SKM-1 (cell line): ENCODE results near the gene VWC2L.

Source experiments
- DNase-seq: peaks from one replicate; lab custom pipeline; 2025; ENCODE audit not compliant: unreplicated experiment; lab: John Stamatoyannopoulos, UW

VWC2L gene

DNA sequence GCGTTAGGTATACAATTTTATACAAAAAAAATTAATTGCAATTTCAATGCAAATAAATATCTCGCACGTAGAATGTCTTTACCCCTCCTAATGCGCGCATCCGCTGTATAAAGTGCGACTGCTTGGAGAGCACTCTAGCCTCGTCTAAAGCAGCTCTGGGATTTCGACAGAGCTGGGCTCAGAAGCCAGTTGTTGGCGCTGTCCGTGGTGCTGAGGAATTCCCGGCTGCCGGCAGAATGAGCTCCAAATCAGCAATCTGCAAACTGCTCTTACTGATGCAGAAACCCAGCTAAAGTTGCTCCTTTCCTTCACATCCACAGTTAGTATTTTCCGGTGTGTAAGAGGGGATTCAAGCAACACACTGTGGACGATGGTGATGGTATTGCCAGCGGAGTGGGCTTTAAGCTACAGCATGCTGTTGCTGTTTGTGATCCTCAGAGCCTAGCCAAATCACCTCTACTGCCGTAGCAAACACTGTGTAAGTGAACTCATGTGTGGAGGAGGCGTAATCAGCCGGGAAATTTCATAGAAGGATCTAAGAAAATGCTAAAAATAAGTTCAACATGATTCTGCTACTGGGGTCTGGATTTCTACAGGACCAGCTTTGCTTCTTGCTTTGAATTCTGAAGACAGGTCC is at the start of gene VWC2L:
VWC2L (plus strand) TSS at position 137 of the 637 bp plus-strand sequence. CDS start 3,140 bp downstream, outside the sequence.
- no peak for DNase-seq

DNA sequence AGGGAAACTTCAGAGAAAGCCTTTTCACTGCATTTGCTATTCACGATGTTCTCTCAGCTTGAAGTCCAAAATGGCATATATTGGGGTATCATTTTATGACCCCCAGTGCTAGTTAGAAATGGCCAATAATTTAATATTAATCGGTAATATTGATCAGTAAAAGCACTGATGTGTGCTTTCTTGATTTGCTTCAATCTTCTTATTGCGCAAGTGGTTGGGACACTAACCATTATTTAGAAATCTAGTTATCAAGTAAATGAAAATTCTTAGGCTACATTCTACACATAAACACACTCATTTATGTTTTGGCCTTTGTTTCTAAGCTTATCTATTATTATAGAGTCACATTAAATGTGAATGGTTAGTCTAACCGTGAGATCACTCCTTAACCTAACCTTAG is 49.7 kb upstream of the VWC2L start:
- no peak for DNase-seq

DNA sequence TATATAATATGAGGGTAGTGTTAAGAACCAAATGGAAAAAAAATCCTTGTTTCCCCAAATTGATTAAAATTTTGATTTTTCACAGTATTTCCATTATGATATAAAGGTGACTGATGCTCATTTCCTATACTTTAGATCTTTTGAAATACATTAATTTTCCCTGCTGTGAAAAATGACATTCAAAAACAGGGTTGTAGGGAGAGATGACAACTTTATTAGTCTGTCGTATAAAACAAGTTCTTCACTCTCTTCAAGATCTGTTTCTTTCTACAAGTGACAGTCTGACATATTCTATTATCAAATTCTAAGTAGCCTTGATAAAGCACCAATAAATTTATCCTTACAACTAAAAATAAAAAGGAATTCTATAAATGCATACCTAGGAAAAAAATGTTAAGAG is 45.3 kb upstream of the VWC2L start:
- DNase-seq: no peak

DNA sequence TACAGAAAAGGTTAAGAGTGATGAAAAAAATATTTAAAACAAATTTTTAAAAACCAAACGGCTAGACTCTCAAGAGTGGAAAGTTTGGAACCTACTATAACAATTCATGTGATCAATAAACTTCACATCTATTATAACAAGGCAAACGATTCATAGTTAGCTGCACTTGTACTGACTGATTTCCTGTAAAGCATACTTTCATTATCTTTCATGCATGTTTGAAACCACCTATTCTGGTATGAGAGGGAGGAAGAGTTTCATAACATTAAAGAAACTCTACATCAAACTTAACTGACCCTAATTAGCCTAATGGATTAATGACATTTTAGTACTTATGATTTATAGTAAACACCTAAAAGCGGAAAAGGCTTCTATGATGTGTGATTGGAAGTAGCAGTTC is 43.7 kb upstream of the VWC2L start:
- DNase-seq: no peak

DNA sequence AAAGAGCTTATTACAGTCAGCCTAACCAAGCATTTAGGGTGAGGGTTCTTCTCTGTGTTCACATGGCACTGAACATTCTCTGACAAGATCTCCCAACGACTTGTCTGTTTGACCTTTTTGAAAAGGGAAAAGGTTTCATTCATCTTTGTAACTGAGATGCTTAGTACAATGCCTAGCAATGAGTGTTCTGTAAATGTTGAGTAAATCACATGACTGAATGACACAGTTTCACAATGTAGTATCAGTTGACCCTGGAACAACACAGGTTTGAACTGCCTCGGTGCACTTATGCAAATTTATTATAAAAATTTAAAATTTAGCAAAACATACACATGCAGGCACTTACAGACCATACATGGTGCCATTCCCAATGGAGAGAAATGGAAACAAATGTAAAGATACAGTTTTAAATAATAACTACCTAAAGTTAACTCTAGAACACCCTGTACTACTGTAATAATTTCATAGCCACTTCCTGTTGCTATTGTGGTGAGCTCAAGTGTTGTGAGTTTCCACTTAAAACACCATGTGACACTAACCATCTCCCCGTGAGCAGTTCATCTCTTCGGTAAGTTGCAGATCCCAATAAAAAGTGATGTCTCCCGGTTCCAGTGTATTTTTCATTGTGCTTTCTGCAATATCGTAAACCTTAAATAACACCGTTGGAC is 34.1 kb upstream of the VWC2L start:
- no peak for DNase-seq

DNA sequence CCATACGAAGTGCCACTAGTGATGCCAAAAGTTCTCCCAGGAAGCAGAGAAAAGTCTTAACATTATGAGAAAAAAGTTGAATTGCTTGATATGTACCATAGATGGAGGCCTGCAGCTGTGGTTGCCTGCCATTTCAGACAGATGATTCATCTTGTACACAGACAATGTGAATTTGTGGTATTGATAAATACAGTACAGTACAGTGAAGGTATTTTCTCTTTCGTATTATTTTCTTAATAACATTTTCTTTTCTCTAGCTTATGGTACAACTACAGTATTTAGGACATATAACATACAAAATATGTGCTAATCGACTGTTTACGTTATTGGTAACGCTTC is 33.6 kb upstream of the VWC2L start:
- DNase-seq: no peak

DNA sequence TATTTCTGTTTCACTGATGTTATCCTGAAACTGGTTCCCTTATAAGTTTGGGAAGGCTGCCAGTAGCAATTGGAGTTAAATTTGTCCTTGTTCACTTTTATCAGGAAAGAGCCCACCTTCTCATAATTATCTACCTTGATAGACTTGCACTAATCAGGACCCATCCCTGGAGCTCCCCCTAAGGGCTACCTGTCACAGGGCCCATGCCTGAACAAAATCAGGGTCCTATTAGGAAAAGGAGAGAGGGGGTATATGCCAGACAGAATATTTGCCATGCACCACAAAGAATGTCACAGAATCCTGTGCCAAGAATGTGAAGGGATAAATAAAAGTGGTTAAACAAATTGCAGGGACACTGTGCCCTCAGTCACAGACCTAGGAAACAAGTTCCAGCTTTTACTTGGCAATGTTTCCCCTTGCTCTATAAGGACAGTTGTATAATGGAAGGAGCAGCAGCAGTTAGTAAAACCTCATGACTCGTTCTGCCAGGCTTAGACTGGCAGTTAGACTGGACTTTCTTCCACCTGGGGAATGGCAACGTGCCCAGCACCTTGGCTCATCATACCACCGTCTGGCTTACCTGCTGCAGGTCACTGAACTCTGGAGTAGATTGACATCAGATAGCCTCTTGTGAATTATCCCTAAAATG is 32.3 kb upstream of the VWC2L start:
- DNase-seq: no peak

DNA sequence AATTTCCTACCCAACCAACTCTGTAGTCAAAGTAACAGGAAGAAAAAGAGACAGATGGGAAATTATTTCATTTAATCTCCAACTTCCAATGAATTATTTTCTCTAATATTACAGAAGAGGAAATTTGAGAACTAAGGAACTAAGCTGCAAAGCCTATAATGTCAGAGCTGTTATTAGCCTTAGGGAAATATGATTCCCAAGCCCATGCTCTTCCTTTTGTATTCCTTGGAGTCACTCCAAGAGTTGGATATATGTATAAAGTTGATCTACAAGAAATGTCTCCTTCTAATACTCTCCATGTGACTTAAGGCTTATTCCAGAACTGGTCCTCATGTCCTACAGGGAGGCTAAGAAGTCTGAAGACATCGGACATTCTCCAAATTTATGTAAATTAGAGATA is 31.6 kb upstream of the VWC2L start:
- DNase-seq: no peak

DNA sequence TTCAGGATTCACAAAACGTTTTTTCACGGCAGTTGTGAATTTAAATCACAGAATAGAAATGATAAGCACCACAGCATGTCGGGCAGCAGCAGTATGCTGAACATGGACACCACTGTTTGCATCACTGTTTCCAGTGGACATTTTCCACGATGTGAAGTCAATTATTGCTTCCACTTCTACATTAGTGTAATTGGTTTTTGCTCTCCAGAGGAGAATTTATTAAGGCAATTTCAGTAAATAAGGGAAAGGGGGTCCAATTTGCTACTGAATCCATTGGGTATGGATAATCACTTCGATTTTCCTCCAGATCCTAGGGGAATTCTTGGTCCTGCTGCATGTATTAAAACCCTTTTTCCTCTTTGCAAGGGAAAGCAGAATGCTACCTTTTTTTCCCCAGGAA is 30.2 kb upstream of the VWC2L start:
- no peak for DNase-seq

DNA sequence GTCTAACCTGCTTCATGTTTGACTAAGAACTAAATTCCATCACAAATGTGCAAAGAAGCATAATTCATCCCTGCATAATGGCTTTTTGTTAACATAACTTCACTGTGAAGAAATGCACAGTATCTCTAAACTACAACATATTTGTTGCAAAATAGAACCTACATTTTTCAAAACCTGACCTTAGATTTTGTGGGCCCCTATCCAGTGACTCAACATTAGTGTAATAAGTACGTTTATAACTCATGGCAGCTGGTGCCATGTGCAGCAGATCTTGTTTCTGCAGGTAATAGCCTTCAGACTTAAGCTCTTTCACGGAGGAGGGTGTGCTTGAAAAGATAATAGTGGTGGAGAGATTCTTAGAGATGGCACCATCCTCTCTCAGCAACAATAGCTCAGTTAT is 28.6 kb upstream of the VWC2L start:
- no peak for DNase-seq

DNA sequence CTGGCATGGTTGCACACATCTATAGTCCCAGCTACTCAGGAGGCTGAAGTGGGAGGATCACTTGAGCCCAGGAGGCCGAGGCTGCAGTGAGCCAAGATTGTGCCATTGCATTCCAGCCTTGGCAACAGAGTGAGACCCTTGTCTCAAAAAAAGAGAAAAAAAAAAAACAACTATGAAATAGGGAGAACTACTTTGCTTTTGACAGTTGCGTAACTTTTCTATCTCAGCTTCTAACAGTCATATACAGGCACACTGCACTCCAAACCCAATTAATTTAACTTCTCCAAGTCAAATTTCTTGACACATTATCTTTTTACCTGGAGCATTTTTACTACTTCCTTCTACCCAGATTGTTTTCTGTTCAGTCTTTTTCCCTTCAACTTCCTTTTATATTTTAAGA is 24.1 kb upstream of the VWC2L start:
- no peak for DNase-seq

DNA sequence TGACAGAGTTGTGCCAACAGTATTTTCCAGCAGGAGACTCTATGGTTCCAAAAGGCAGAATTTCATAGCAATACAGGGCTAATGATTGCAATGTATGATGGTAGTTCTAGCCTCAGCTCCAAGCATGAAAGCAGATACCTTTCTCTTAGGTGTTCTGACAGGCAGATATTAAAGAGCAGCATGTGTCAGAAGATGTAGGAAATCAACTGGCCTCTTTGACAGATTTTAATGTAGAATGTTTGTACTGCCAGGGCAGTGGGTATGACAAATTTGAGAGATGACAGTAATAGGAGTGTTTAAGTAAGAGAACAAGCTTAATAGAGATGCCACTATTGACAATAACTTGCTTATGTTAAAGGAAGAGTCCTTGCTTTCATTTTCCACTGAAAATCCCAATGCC is 21.5 kb upstream of the VWC2L start:
- DNase-seq: no peak

DNA sequence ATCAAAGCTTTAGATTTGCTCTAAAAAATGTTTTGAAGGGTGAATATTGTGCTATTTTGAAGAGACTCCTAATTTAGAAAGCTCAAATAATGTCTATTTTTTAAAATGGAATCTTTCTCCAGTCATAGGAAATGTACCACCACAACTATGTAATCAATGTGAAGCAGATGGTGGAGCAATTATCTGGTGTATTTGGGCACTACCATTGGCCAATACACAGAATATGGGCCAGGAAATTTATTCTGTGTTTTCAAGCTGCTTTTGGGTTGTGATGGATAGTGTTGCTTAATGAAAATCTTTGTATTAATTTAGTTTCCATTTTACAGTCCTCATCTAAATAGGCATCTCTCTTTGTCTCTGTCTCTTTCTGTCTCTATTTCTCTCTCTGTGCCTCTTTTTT is 17.1 kb upstream of the VWC2L start:
- no peak for DNase-seq

DNA sequence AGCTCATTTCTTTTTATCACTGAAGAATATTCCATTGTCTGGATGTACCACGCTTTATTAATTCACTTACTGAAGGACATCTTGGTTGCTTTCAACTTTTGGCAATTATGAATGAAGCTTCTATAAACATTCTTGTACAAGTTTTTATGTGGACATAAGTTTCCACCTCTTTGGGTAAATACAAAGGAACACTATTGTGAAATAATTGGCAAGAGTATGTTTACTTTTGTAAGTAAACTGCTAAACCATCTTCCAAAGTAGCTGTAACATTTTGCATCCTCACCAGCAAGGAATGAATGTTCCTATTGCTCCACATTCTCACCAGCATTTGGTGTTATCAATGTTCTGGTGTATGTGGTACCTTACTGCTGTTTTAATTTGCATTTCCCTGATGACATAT is 15.8 kb upstream of the VWC2L start:
- DNase-seq: no peak

DNA sequence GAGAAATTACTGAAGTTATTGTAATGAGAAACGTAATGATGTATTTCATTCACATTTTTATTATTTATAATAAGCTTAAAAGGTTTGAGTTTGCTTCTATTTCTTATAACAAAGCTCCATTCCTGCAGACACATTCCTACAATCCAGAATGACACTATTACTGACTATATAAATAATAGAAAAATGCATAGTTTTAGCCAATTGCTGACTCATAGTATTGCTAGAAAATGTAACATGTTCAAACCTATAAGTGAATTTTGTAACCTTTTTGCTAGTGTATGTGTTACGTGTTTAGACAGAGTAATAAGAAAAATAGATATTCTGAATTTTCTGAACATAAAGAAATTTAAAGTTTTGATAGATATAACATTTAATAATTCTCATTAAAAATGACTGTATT is 9.3 kb upstream of the VWC2L start:
- DNase-seq: no peak

DNA sequence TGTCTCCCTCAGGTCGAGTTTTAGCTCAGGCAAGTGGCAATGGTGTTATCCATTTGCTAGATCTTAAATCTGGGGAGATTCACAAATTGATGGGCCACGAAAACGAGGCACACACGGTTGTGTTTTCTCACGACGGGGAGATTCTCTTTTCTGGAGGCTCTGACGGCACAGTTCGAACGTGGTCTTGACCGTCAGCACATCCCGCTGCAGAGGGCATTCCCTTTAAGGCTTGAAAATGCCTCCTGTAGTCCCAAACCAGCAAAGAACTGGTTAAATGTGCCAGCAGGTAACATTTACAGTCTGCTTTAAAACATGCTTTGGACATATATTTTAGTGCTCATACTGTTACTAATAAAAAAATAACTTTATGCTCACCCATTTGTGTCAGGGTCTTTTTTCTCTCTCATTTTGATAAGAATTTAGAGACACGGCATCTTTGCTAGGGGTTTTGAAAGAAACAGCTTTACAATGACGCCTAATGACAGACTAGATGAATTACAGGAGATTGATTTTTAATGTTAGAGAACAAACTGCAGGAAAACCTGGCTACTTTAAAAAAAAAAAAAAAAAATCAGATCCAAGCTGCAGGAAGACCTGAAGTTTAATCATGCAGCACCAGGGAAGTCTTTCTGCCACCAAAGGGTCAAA is 602 bp upstream of the VWC2L start:
- no peak for DNase-seq

DNA sequence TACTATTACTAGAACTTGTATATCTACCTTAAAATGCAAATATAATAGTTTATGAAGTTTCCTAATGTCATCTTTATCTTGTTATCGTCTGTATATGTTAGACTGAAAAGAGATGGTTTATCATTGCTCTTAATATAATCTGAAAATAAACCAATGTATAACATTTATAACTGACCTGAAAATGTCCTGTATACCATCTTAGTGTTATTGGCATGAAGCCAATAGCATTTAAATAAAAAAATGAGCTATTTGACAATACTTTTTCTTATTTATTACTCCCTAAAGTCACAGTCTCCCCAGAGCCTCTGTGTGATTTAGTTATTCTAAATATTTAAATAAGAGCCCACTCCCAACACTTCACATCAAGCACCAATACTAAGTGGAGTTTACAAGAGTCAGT is 1.8 kb downstream of the VWC2L start:
- DNase-seq: no peak

DNA sequence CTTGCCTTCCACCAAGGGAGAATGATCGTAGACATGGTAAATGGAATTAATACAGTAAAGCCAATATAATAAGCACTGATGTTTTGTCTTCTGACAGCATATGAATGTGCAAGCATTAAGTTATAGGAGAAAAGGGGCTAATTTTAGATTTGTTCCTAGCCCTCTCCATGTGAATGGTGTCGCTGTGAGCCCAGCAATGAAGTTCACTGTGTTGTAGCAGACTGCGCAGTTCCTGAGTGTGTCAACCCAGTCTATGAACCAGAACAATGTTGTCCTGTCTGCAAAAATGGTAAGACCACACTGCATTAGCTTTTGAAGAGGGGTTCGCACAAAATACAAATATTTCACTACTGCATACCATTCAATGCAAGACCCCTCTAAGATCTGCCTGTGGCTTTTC is 25.6 kb downstream of the VWC2L start:
- no peak for DNase-seq

DNA sequence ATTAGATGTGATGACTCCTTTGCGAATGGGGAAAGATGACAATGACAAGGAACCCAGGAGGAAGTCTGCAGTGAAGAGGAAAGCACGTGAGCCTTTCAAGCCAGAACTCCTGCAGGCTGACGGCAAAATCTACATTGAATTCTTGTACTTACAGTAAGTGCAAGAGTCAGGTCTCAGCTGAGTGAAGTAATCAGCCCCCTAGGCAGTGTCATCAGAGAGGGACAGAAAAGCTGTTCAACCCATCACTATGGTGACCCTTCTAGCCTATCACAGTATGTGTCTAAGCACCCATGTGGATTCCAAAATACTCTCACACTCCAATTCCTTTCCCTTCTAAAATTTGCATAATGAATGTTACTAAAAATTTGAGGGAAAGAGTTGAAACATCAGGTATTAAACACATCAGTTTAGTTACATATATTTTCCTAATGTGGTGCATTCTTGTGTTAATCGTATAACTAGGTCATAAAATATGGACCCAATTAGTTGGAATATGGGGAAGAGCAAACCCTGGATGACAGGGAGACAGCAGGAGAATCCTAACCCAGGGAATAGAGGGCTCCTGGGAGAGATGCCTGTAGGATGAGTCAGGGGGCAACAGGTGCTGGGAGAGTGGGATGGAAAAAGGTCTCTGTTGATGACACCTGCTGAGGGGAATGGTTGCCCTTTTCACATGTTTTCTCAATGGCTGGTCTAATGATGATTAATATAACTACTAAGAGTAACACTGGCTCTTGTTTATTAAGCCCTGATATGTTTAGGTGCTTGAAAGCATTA is 39.5 kb downstream of the VWC2L start:
- no peak for DNase-seq

DNA sequence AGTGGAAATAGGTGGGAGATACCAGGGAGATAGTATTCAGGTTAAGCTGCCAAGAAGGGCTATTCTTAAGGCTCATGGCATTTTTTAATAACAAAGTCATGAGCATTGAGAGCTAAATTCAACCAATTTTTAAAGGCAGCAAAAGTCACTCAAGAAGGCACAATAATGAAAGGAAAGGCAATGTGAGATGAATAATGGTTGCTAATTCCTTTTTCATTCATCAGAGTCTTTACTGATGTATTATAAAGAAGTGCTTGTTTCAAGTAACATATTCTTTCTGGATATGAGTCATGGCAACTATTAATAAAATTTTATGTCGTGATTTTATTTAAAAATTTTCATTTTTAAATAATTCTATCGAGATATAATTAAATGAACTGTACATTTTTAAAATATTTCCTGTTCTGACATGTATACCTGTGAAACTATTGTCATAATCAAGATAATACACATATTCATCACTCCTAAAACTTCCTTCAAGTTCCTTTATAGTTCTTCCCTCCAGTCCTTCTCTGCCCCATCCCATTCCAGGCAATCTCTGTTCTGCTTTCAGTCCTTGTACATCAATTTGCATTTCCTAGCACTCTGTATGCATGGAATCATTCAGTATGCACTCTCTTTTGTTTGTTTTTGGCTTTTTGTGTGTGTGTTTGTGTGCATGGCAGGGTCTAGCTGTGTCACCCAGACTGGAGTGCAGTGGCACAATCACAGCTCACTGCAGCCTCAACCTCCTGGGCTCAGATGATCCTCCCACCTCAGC is 40.8 kb downstream of the VWC2L start:
- DNase-seq: no peak
